HG03378 (cell line): Measurements from ENCODE around the gene GYS1.
"Not testable (repeated sequence)": the region's sequence is repeated elsewhere in the genome, so short reads cannot be mapped to it uniquely, and the experiment has no call there.

Experiments
- ATAC-seq: cut with Tn5 transposase; IDR thresholded peaks from one replicate; pipeline ENCODE4 v1.9.1; 2021; ENCODE audit warnings: mild to moderate bottlenecking, moderate library complexity; ENCODE audit not compliant: unreplicated experiment

GYS1 gene

DNA sequence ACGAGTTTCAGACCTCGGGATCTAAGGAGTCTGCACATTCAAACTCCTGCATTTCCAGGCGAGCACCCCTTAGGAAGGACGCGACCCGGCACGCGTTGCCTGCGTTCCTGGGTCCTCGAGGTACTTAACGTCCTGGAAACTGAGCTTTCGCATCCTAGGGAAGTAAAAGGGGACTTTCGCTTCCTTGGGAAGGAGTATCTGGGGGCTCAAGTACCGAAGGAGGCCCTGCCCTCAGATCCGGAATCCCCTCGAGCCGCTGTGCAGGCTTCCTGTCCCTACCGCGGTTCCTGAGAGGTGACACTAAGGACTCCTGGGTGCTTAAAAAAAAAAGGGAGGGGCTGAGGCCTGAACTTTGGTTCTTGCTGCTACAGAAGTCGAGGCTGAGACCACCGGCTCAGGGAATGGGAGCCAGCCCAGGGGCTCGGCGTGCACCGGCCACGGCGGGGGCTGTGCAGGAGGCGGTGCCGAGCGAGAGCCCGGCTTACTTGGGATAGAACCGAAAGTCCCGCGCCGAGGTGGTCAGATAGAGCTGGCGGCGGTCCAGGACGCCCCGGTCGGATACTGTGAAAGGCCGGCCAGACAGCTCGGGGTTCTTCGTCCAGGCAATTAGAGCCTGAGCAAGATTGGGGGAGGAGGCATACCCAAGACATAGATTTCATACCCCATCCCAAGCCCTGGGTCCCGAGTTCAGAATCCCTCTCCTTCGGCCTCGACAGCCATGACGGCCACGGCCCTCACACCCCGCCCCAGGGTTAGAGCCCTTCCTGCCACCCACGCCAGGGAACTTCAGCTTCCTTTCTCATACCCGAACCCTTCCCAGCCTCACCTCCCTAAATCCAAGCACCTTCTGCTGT, 25.5 kb upstream of the GYS1 start:
- ATAC-seq: not testable (repeated sequence)

DNA sequence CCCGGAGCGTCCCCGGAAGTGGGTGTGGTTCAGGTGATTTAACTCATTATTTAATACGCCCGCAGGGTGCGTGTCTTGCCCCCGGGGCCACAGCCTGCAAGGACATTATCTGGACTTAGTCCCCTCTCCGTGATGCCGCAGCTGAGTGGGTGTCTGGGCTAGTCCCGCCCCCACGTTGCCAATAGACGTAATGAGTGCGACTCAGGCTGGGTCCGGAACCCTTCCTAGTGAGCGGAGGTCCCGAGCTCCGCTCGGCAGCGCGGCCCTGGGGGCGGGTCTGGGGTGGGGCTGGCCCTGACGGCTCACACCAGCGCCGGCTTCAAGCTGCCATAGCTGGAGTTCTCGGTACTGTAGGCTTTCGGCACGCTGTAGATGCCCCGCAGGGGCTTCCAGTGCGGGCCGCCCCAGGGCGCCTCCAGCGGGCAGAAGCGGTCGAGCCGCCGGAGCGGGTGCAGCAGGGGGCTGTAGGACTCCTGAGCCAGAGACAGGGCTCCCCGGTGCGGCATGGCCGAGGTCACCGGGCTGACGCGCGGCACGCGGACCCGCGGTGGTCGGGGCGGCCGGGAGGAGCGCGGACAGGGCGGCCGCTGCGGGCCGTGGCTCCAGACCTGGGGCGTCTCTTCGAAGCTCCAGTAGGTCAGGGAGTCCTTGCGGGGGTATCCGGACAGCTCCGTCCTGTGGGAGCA, 24.7 kb upstream of the GYS1 start:
- ATAC-seq: no peak

DNA sequence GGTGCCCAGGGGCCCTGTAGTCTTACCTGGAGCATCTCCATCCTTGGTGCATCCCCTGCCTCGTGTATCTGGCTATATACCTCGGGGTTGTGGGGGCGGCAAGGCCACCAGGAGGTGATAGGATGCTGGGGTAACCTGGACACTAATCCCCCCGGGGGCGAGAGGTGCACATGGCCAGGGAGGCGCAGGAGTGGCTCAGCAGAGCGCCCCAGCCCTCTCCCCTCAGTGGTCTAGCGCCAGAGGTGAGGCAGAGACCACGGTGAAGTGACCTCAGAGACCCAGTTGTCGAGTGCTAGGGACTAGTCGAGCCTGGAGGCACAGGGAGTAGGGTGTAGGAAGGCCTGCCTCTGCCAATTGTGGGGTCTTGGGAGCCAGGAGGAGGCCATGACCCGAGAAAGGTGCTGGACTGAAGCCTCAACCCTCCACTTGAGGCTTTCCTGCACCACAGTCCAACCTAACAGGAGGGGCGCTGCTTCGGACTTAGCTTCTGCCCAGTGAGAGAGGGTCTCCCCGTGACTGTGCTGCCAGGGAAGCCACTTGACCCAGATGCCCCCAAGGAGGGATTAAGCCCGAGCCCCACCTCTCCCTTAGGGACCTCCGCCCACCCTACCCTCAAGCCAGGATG, 24.0 kb upstream of the GYS1 start, which contains the start of gene LHB:
Gene LHB, minus strand, starts transcription at position 51 of the 625 bp plus-strand sequence. Its CDS starts 10 bp downstream, at position 41.
- ATAC-seq: no peak

DNA sequence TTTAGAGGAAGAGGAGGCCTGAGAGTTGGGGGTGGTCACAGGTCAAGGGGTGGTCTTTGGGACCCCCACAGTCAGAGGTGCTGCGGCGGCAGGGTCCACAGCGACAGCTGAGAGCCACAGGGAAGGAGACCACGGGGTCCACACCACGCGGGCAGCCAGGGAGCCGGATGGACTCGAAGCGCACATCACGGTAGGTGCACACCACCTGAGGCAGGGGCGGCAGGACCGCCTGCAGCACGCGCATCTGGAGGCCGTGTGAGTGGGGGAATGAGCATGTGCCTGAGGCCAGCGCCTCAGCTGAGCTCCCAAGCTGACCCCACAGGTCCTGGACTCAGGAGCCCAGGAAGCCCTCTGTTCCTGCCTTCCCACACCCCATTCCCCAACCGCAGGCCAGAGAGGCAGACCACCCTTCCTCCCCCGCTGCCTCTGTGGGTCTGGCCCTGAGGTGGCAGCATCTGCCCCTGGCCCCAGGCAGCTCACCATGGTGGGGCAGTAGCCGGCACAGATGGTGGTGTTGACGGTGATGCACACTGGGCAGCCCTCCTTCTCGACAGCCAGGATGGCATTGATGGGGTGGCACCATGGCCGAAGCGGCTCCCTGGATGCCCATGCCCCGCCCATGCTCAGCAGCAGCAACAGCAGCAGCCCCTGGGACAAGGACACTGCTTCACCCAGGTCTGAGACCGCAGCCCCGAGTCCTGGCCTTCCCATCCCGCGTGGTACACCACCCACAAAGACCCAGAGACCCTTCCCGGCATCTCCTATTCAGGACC, 23.1 kb upstream of the GYS1 start:
- no peak for ATAC-seq

GRCh38 chr19:49014870-49015255, 21.8 kb upstream of the GYS1 start:
- ATAC-seq: no peak

DNA sequence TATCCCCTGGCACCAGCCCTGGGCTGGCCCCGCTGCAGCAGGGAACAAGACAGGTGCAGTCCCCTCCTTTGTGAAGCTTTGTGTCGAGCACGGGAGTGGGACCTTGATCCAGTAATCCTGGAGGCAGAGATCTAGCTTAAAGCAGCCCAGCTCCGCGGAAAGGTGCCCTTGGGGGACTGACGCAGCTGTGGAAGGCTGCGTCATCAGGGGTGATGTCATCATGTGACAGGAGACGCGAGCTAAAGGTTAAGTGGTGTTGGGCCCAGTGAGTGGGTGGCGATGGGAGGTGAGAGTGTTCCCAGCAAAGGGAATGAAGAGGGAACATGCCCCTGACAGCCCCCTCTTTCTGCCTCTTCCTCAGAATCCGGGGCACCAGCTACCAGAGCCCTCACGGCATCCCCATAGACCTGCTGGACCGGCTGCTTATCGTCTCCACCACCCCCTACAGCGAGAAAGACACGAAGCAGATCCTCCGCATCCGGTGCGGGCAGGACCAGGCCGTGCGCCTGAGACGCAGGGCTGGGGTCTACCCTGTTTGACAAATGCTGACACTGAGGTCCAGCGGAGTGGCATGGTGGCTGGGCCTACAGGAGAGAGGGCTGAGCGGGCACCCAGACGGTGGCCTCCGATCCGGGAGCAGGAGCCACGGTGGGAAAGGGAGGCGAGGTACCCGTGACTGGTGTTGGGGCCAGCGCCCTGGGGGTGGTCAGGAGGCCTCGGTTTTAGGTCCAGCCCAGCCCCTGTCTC, 21.2 kb upstream of the GYS1 start:
- ATAC-seq: no peak

GRCh38 chr19:49011194-49011593, 18.1 kb upstream of the GYS1 start:
- ATAC-seq: no peak

GRCh38 chr19:49010453-49010852, 17.3 kb upstream of the GYS1 start:
- no peak for ATAC-seq

GRCh38 chr19:49009828-49010227, 16.7 kb upstream of the GYS1 start:
- ATAC-seq: no peak

DNA sequence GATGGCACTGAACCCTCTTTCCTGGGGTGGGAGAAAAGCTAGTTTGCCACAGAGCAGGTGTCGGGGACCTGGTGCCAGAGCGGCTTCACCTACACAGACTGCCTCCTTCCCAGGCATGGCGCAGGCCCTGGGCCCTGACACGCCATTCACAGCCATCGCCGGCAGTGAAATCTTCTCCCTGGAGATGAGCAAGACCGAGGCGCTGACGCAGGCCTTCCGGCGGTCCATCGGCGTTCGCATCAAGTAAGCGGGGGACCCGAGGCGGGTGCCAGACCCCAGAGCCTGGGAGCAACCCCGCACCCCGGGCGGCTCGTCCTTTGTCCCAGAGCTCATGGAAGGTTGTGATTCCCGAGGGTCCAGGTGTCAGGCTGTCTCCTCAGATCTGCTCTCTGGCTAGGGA, 13.8 kb upstream of the GYS1 start:
- no peak for ATAC-seq

- no peak for ATAC-seq
These were observed 12.0 kb upstream of the GYS1 start for GRCh38 chr19:49004964-49005614.

- no peak for ATAC-seq
These were observed 11.0 kb upstream of the GYS1 start for GRCh38 chr19:49004133-49004532.

GRCh38 chr19:48999481-49000325, 6.6 kb upstream of the GYS1 start:
- no peak for ATAC-seq

DNA sequence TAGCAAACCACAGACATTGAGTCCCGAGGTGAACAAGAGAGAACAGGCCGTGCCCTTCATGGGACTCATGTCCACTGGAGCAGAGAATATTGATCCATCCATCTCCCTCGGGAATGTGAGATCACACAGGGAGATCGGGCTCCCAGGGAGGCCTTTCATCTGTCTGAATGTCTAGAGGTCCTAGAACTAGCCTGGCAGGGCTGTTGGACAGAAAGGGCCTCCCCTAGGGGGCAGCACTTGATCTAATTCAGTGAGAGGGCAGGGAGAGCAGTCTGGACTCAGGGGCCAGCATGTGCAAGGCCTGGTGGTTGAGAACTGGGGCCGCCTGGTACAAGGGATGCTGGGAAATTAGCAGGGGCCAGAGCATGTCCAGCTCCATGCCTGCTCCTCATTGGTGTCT, 4.9 kb upstream of the GYS1 start:
- ATAC-seq: no peak

- no peak for ATAC-seq
These were observed 902 bp upstream of the GYS1 start for GRCh38 chr19:48994035-48994386.

DNA sequence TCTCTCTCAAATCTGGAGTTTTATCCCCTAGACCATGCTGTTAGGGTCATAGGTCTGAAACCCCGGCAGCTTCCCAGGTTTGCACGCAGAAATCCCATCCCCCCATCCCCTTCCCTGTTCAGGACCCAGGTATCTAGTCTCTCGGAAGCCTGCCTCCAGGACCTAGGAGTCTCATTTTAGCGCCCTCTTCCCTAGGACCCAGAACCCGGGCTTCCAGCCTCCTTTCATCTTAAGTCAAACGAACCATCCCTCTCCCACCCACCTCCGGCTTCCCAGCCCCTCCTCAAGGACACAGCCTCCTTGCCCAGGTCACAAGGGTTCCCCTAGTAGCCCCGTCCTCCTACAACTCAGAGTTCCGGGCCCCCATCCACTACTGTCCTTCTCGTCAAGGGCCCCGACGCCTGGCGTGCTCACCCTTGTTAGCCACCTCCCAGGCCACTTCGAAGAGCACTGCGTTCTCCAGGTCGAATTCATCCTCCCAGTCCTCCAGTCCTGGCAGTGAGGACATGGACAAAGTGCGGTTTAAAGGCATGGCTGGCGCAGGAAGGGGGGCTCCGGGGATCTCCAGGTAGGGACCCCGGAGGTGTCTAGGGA, 431 bp downstream of the GYS1 start:
- no peak for ATAC-seq

DNA sequence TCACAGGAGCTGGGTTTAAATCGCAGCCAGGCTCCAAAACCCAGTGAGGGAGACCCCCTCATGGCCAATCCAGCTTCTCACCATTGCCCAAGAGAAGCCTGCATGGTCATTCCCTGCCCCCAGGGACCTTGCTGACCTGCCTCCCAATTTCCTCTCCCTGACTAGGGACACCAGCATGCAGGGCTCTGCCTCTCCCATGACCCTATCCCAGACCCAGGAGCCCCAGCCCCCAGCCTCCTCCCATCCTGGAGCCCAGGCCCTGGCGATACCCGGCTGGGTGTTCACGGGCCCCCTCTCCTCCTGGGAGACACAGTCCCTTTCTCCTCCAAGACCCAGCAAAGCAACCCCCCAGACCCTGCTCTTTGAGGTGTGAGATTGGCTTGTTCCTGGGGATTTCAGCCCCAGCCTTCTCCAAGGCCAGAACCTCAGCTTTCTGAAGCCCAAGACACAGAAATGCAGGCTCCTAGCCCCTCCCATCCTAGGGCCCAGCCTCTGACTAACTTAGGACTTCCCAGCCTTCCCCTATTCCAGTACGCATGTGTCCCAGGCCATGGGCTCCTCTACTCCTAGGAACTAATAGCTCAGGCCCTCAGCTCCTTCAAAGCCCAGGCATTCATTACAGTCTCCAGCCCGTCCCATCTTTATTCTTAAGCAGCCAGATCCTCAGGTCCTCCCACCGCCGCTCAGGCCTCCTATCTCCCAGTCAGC, 1.1 kb downstream of the GYS1 start:
- ATAC-seq: no peak

GRCh38 chr19:48991011-48991609, 2.0 kb downstream of the GYS1 start:
- ATAC-seq: no peak
